Fibroblast of villous mesenchyme (primary cell): ENCODE measurements around the gene ST6GALNAC3. TPM values are rescaled to one million over a fixed set of nuclear protein-coding genes. Genes with fewer than 3 reads are reported as not detected.
A peak's percentile ranks its signal among the peaks of the same experiment; 100 is the strongest.

Experiments
- DNase-seq: peaks from one replicate; pipeline ENCODE4 v3.0.0-alpha.2; 2010; ENCODE audit warnings: low read depth
- H3K4me3 ChIP-seq: 2 replicates; pipeline ENCODE4 v1.5.1; 2011; ENCODE audit warnings: low read depth, mild to moderate bottlenecking, low read length
- CTCF ChIP-seq: IDR thresholded peaks from 2 replicates; pipeline ENCODE4 v1.5.1; 2012; ENCODE audit warnings: low read depth, mild to moderate bottlenecking, low read length; ENCODE audit not compliant: insufficient read depth
- total RNA-seq: library from RNA; depleted of rRNA; stranded (reverse); fragments of >200 nt; gene quantifications from 2 replicates; pipeline ENCODE4 v1.2.3, GENCODE V29; 2012

ST6GALNAC3 gene
- total RNA-seq, 1 donor = 1.3 TPM

- no peak overlapping the region for H3K4me3 ChIP-seq
- DNase-seq = no peak
- TF ChIP-seq CTCF = no peak
Measured at GRCh38 chr1:76146184-76146583, 71.6 kb downstream of the ST6GALNAC3 start.

- TF ChIP-seq CTCF = no peak
- no peak for DNase-seq
- no peak overlapping the region for H3K4me3 ChIP-seq
Measured at GRCh38 chr1:76147917-76148316, 73.4 kb downstream of the ST6GALNAC3 start.

GRCh38 chr1:76148460-76148859 lies 73.9 kb downstream of the ST6GALNAC3 start:
- no peak for DNase-seq
- no peak for TF ChIP-seq CTCF
- H3K4me3 ChIP-seq = no peak overlapping the region

- TF ChIP-seq CTCF = no peak
- no peak for DNase-seq
- H3K4me3 ChIP-seq = no peak overlapping the region
Measured at GRCh38 chr1:76153841-76154205, 79.3 kb downstream of the ST6GALNAC3 start.

GRCh38 chr1:76154206-76154956 lies 79.8 kb downstream of the ST6GALNAC3 start:
- peak; percentile 68 for DNase-seq
- peak; percentile 96 for TF ChIP-seq CTCF
- peak overlapping the region; percentile 36 for H3K4me3 ChIP-seq

- TF ChIP-seq CTCF = no peak
- no peak for DNase-seq
Measured at GRCh38 chr1:76156987-76157386, 82.4 kb downstream of the ST6GALNAC3 start.

GRCh38 chr1:76158126-76158525 lies 83.6 kb downstream of the ST6GALNAC3 start:
- no peak for TF ChIP-seq CTCF
- no peak overlapping the region for H3K4me3 ChIP-seq
- no peak for DNase-seq

More at GRCh38 chr1:76156987-76157386, 82.4 kb downstream of the ST6GALNAC3 start:
- no peak overlapping the region for H3K4me3 ChIP-seq
